Ectodermal cell (in vitro differentiated cells): Measurements from ENCODE around the gene ZNF618.

Experiments
- H3K27ac ChIP-seq: 2 replicates; pipeline ENCODE4 v1.7.0; 2013; ENCODE audit warnings: mild to moderate bottlenecking, low read depth, low read length; ENCODE audit not compliant: insufficient read depth, poor library complexity, severe bottlenecking
- H3K27me3 ChIP-seq: 2 replicates; pipeline ENCODE4 v1.7.0; 2013; ENCODE audit warnings: mild to moderate bottlenecking, low read length; ENCODE audit not compliant: insufficient read depth, control insufficient read depth, poor library complexity, severe bottlenecking
- H3K36me3 ChIP-seq: one replicate; pipeline ENCODE4 v1.7.0; 2013; ENCODE audit warnings: low read length; ENCODE audit not compliant: control insufficient read depth, insufficient read depth
- H3K4me1 ChIP-seq: one replicate; pipeline ENCODE4 v1.7.0; 2013; ENCODE audit warnings: low read length; ENCODE audit not compliant: control insufficient read depth, insufficient read depth
- H3K4me3 ChIP-seq: 2 replicates; pipeline ENCODE4 v1.7.0; 2013; ENCODE audit warnings: low read depth, low read length, control low read depth; ENCODE audit not compliant: insufficient read depth
- H3K9me3 ChIP-seq: 2 replicates; pipeline ENCODE4 v1.7.0; 2013; ENCODE audit warnings: mild to moderate bottlenecking, low read length, moderate library complexity; ENCODE audit not compliant: control insufficient read depth
- WGBS, 2 experiments: methylation state at CpG; one replicate each; pipeline ENCODE4 v1.1.7; 2013; ENCODE audit warnings: missing lambda C conversion rate in 2 of 2; 5-methylcytosine and 5-hydroxymethylcytosine counted together

The ZNF618 gene

DNA sequence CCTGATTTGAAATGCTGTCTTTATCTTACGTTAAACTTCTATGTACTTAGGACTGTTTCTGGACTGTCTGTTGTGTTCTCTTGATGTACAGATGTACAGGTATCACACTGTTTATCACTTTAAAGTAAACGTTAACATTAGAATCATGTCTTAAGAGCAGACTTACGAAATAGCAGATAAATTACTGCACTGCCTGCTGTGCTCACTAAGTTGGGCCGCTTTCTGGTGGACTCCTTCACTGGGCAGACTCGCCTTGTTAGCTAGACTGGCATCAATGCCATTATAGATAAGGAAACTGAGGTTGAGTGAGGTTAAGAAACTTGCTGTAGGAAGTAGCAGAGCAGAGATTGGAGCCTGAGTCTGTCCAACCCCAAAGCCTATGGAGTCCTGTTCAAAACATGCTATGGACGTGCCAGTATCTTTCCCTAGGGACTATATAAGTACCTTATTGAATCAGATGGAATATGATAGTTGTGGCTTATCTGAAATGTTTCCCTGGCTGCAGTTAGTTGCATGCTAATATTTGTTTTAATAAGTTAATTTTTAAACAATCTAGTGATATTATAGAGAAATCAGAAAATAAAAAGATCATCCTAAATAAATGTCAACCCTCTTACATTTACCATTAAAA, 16.9 kb downstream of the ZNF618 start:
- H3K27ac ChIP-seq = no peak overlapping the region
- no peak overlapping the region for H3K4me3 ChIP-seq
- H3K27me3 ChIP-seq = no peaks in the 10 kb centered on the region
- no peaks in the 10 kb centered on the region for H3K9me3 ChIP-seq
- H3K4me1 ChIP-seq = no peaks in the 10 kb centered on the region
- H3K36me3 ChIP-seq = peaks cover 6% of the 10 kb centered on the region
- WGBS, 2 experiments = 93 to 96% methylated on average over 6 of the region's 6 CpGs

DNA sequence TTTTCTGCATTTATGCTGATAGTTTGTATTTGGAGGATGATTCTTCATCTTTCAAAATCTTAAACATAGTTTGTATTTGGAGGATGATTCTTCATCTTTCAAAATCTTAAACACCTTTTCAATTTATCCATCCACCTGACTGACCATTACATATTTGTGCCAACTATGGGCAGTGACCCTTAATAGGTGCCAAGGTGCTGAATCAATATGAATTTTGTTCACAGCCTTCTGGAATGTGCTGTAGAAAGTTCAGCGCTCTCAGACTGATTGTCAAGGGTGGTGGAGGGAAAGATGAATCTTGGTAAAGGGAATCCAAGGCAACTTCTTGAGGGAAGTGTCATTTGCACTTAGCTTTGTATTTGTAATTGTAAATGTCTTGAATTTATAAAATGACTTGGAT, 18.1 kb downstream of the ZNF618 start:
- no peaks in the 10 kb centered on the region for H3K9me3 ChIP-seq
- H3K27ac ChIP-seq = no peak overlapping the region
- peaks cover 6% of the 10 kb centered on the region for H3K36me3 ChIP-seq
- no peak overlapping the region for H3K4me3 ChIP-seq
- no peaks in the 10 kb centered on the region for H3K4me1 ChIP-seq
- H3K27me3 ChIP-seq = no peaks in the 10 kb centered on the region
- WGBS, 2 experiments = 95 to 99% methylated on average over 1 of the region's 1 CpG

DNA sequence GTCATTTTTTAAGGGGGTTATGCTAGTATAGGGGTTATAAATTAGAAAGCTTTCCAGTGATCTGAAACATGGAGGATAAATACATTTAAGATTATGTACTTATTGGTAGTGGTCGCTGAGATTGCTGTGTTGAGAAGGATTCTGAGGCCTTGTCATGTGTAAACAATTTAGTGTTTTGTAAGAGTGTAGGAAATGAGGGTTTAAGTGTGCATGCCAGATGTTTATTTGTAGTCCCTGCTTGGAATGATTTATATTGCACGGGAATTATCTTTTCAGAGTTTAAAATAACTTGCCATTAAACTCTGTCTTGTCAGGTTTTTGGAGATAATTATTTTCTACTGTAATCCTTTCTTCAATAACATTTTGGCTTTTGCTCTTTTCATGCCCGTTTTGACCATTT, 19.4 kb downstream of the ZNF618 start:
- Histone ChIP-seq H3K36me3 (peaks cover 3% of the 10 kb centered on the region), H3K9me3 (no peaks in the 10 kb centered on the region), H3K4me3 (no peak overlapping the region), H3K4me1 (no peaks in the 10 kb centered on the region), H3K27ac (no peak overlapping the region), H3K27me3 (no peaks in the 10 kb centered on the region)
- WGBS, 2 experiments = 97 to 99% methylated on average over 2 to 3 of the region's 3 CpGs

DNA sequence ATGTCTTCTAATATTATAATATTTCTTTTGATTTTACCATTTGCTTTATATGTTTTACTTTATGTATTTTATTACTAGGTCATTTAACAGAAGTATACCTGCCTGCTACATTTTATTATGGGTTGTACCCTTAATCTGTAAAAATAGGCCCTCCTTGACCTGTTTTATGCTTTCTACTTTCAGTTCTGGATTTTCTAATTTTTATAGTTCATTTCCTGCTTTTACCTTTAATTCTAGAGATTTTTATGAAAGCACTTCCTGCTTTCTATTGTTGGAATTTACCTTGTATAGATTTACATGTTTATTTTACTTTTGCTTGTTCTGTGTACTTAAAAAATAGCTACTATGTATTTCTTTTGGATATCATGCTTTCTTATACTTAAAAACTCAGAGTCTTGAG, 20.6 kb downstream of the ZNF618 start:
- Histone ChIP-seq H3K9me3 (no peaks in the 10 kb centered on the region), H3K36me3 (no peaks in the 10 kb centered on the region), H3K27ac (no peak overlapping the region), H3K4me1 (no peaks in the 10 kb centered on the region), H3K27me3 (no peaks in the 10 kb centered on the region), H3K4me3 (no peak overlapping the region)

DNA sequence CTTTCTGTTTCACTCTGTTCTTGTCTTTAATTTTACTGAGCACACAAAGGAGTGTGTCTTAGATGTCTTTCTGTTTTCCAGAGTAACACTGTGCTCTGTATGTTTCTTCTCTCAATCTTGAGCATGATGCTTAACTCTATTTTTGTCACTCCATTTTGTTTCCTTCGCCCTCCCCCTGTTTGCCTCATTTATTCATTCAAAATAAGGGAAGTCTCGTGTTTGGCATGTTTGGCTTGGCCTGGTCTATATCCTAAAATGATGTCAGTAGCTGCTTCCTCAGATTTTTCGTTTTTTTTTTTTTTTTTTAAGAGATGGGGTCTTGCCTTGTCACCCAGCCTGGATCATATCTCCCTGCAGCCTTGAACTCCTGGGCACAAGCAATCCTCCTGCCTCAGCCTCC, 22.0 kb downstream of the ZNF618 start:
- Histone ChIP-seq H3K36me3 (no peaks in the 10 kb centered on the region), H3K9me3 (peaks cover under 1% of the 10 kb centered on the region), H3K4me3 (no peak overlapping the region), H3K4me1 (no peaks in the 10 kb centered on the region), H3K27me3 (no peaks in the 10 kb centered on the region), H3K27ac (no peak overlapping the region)
- 95 to 98% methylated on average over 3 of the region's 3 CpGs for WGBS, 2 experiments

DNA sequence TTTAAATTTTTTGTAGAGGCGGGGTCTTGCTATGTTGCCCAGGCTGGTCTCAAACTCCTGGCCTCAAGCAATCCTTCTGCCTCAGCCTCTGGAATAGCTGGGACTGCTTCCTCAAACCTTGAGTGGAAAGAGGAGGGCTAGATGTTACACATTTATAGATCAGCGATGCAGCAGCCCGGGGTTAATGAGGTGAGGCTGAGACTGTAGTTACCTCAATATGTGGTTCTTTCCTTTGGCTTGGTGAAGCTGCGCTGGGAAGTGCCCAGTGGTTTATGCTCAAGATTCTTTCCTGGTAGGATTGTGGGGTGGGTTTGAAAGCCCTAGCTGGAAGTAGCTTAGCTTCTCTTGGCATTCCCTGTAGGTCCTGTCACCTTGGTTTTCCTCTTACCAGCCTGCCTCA, 22.5 kb downstream of the ZNF618 start:
- Histone ChIP-seq H3K4me1 (no peaks in the 10 kb centered on the region), H3K27me3 (no peaks in the 10 kb centered on the region), H3K27ac (no peak overlapping the region), H3K9me3 (peaks cover 3% of the 10 kb centered on the region), H3K4me3 (no peak overlapping the region), H3K36me3 (no peaks in the 10 kb centered on the region)
- 93 to 95% methylated on average over 4 of the region's 4 CpGs for WGBS, 2 experiments

DNA sequence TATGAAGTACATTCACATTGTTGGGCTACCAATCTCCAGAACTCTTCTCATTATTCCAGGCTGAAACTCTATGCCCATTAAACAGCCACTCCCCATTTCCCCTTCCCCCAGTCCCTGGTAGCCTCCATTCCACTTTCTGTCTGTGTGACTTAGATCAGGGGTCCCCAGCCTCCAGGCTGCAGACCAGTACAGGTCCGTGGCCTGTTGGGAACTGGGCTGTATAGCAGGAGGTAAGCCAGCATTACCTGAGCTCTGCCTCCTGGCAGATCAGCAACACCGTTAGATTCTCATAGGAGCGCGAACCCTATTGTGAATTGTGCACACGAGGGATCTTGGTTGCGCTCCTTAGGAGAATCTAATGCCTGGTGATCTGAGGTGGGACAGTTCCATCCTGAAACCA, 23.1 kb downstream of the ZNF618 start:
- Histone ChIP-seq H3K4me3 (no peak overlapping the region), H3K27ac (no peak overlapping the region), H3K9me3 (peaks cover 3% of the 10 kb centered on the region), H3K36me3 (no peaks in the 10 kb centered on the region), H3K4me1 (no peaks in the 10 kb centered on the region), H3K27me3 (no peaks in the 10 kb centered on the region)
- 96 to 99% methylated on average over 6 of the region's 6 CpGs for WGBS, 2 experiments

DNA sequence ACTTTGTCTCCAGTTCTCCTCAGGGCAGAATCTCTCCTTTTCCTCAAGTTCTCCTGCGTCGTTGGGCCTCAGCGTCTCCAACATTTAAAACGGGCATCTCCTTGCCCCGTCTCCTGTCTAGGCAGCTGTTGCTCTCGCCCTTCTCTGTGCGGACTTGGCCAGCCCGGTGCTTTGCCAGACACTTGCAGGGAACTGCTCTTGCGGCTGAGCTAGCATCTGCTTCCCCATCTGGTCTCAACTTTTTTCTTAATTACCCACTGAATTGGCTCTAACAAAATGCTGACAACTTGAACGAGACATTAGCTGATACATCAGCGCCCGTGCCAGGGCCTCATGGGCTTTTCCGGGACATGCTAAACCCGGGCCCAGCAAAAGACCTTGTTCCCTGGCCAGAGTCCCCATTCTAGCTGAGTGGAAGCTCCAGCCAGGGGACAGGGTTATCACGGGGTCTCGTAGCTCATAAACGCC, 25.1 kb downstream of the ZNF618 start:
- peaks cover 3% of the 10 kb centered on the region for H3K9me3 ChIP-seq
- no peaks in the 10 kb centered on the region for H3K36me3 ChIP-seq
- 93 to 94% methylated on average over 17 of the region's 17 CpGs for WGBS, 2 experiments
- H3K27me3 ChIP-seq = no peaks in the 10 kb centered on the region
- H3K27ac ChIP-seq = no peak overlapping the region
- H3K4me3 ChIP-seq = no peak overlapping the region
- no peaks in the 10 kb centered on the region for H3K4me1 ChIP-seq

DNA sequence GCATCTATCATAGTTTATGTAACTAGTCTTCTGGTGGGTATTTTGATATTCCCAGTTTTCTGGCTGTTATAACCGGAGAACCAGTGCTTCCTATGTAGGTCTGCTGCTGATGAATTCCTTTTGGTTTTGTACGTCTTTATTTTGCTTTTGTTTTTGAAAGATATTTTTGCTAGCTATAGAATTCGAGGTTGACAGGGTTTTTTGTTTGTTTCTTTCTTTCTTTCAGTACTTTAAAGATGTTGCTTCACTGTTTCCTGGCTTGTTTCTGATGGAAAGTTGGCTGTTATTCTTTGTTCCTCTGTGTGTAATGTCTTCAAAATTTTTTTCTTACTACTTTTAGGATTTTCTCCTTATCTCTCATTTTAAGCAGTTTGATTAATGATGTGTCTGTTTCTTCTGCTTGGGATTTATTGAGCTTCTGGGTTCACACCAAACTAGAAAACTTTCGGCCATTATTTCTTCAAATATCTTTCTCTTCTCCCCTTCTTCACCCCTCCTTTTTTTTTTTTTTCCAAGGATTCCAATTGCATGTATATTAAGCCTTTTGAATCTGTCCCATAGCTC, 27.5 kb downstream of the ZNF618 start:
- Histone ChIP-seq H3K27me3 (no peaks in the 10 kb centered on the region), H3K27ac (no peak overlapping the region), H3K4me1 (no peaks in the 10 kb centered on the region), H3K4me3 (no peak overlapping the region), H3K36me3 (no peaks in the 10 kb centered on the region), H3K9me3 (peaks cover 3% of the 10 kb centered on the region)
- WGBS, 2 experiments = 89 to 90% methylated on average over 4 of the region's 4 CpGs

DNA sequence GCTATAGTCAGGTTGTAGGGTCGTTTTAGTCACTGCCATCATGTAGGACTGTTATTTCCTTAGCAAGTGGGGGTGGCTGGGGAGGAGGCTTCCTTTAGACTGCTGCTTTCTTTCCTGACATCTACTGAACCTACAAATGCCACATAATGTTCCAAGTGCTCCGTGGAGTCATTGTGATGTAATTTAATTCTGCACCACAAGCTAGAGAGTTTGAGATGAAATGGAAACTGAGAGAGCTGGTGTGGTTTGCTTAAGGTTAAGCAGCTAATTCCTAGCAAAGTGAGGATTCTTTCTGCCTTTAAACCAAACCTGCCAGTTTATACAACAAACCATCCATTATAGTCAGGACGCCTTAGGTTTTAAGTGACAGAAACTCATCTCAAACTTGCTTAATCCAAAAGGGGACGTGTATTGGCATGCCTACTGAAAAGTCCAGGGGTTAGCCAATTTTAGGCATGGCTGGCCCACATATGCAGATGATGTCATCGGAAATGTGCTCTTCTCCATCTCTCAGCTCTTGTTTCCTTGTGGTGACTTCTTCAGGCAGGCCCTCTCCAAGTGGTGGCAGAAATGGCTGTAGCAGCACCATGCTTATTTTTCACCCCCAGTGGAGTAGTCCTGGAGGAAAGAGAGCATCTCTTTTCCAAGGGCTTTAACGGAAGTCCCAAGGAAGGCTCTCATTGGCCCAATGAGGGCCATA, 30.5 kb downstream of the ZNF618 start:
- H3K9me3 ChIP-seq = peaks cover 3% of the 10 kb centered on the region
- H3K4me1 ChIP-seq = peaks cover 1% of the 10 kb centered on the region
- 88 to 91% methylated on average over 6 of the region's 6 CpGs for WGBS, 2 experiments
- no peaks in the 10 kb centered on the region for H3K36me3 ChIP-seq
- no peak overlapping the region for H3K27ac ChIP-seq
- H3K27me3 ChIP-seq = no peaks in the 10 kb centered on the region
- no peak overlapping the region for H3K4me3 ChIP-seq
